Mesenteric fat pad (tissue), 1 donor: ENCODE measurements around the gene USP17L25. TPM values are rescaled to one million over a fixed set of nuclear protein-coding genes. Genes with fewer than 3 reads are reported as not detected.
"Not testable (repeated sequence)": the region's sequence is repeated elsewhere in the genome, so short reads cannot be mapped to it uniquely, and the experiment has no call there.

Experiments used
- DNase-seq: peaks from one replicate; pipeline ENCODE4 v3.0.0-alpha.2; 2020; ENCODE audit warnings: low spot score
- long read RNA-seq: library from polyadenylated mRNA; unstranded; transcript quantifications from one replicate; pipeline ENCODE4 v2.0.0, GENCODE V29; 2020
- total RNA-seq: library from RNA; stranded (reverse); fragmentation: NEBNext Ultra II Directional; extraction: Animal tissue kit (Norgen Biotek cat#: 25700); gene quantifications from one replicate; pipeline ENCODE4 v1.2.1, GENCODE V29; 2021
- donor health status: DM: yes; HTN: yes; CAD: no.

The USP17L25 gene
- not detected for total RNA-seq
- long read RNA-seq: 0 reads

DNA sequence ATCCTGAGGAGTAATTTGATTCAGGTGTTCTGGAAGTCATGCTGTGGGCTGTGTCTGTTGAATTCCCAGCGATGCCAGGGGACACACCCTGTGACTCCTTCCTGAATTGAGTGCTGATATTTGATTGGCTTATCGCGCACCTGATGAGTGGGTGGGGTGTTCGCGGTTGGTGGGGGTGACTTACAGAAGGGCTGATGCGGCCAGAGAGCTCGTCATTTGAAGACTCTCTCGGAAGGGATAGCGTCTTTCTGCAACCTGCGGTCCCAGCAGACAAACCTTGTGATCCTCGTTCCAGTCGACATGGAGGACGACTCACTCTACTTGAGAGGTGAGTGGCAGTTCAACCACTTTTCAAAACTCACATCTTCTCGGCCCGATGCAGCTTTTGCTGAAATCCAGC is at the start of gene USP17L25:
Gene USP17L25, plus strand, starts transcription at position 301 of the 400 bp plus-strand sequence. Its CDS starts 0 bp downstream, at position 301.
- DNase-seq: not testable (repeated sequence)

DNA sequence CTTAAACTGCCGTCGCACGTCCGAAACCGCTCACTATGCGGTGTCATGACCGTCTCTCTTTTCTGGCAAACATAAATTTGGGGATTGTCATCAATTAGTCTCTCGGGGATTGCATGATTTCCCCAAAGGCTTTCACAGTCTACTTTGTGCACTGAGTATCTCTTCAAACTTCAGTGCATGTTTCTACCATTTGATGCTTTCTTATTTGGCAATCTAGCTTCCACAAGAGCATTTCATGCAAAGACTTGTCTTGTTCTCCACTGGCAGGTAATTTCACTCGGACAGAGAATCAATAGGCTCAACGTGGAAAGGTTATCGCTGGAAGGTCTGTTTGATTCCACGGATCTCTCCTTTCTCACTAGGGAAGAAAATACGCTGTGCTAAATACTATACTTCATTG is 5.5 kb upstream of the USP17L25 start:
- DNase-seq: not testable (repeated sequence)

GRCh38 chr4:9324865-9325264 is 4.8 kb upstream of the USP17L25 start, which contains the start of gene USP17L24:
TSS of gene USP17L24 (plus strand) at chr4:9325165. CDS start at chr4:9325165, 0 bp downstream.
- not testable (repeated sequence) for DNase-seq

- not testable (repeated sequence) for DNase-seq
Measured at GRCh38 chr4:9334358-9334757, 4.6 kb downstream of the USP17L25 start, which contains the start of gene USP17L26. TSS of gene USP17L26 (plus strand) at chr4:9334658. CDS start at chr4:9334658, 0 bp downstream.

GRCh38 chr4:9339103-9339502 is 9.4 kb downstream of the USP17L25 start, which contains the start of gene USP17L5:
TSS of gene USP17L5 (plus strand) at chr4:9339403. CDS start at chr4:9339403, 0 bp downstream.
- not testable (repeated sequence) for DNase-seq

- DNase-seq: not testable (repeated sequence)
Measured at GRCh38 chr4:9343848-9344247, 14.1 kb downstream of the USP17L25 start, which contains the start of gene USP17L27. TSS of gene USP17L27 (plus strand) at chr4:9344148. CDS start at chr4:9344148, 0 bp downstream.

DNA sequence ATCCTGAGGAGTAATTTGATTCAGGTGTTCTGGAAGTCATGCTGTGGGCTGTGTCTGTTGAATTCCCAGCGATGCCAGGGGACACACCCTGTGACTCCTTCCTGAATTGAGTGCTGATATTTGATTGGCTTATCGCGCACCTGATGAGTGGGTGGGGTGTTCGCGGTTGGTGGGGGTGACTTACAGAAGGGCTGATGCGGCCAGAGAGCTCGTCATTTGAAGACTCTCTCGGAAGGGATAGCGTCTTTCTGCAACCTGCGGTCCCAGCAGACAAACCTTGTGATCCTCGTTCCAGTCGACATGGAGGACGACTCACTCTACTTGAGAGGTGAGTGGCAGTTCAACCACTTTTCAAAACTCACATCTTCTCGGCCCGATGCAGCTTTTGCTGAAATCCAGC is 18.9 kb downstream of the USP17L25 start, which contains the start of gene USP17L28:
Gene USP17L28, plus strand, starts transcription at position 301 of the 400 bp plus-strand sequence. Its CDS starts 0 bp downstream, at position 301.
- DNase-seq: not testable (repeated sequence)

- not testable (repeated sequence) for DNase-seq
Measured at GRCh38 chr4:9350866-9351265, 21.2 kb downstream of the USP17L25 start.

DNA sequence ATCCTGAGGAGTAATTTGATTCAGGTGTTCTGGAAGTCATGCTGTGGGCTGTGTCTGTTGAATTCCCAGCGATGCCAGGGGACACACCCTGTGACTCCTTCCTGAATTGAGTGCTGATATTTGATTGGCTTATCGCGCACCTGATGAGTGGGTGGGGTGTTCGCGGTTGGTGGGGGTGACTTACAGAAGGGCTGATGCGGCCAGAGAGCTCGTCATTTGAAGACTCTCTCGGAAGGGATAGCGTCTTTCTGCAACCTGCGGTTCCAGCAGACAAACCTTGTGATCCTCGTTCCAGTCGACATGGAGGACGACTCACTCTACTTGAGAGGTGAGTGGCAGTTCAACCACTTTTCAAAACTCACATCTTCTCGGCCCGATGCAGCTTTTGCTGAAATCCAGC is 23.6 kb downstream of the USP17L25 start, which contains the start of gene USP17L29:
Gene USP17L29, plus strand, starts transcription at position 301 of the 400 bp plus-strand sequence. Its CDS starts 0 bp downstream, at position 301.
- not testable (repeated sequence) for DNase-seq

GRCh38 chr4:9362829-9363228 is 33.1 kb downstream of the USP17L25 start, which contains the start of gene USP17L30:
TSS of gene USP17L30 (plus strand) at chr4:9363129. CDS start at chr4:9363129, 0 bp downstream.
- DNase-seq: not testable (repeated sequence)

- not testable (repeated sequence) for DNase-seq
Measured at GRCh38 chr4:9379881-9380280, 50.2 kb downstream of the USP17L25 start.

Other genes with a start within 250 kb of the USP17L25 start
- not detected for gene FAM90A26, start 159.5 kb upstream of the USP17L25 start, total RNA-seq
- gene USP17L10, start 119.3 kb upstream of the USP17L25 start, total RNA-seq: not detected
- not detected for gene USP17L11, start 114.5 kb upstream of the USP17L25 start, total RNA-seq
- gene USP17L12, start 109.8 kb upstream of the USP17L25 start, total RNA-seq: not detected
- gene USP17L13, start 105.0 kb upstream of the USP17L25 start, total RNA-seq: not detected
- gene USP17L15, start 95.5 kb upstream of the USP17L25 start, total RNA-seq: not detected
- not detected for gene USP17L17, start 86.0 kb upstream of the USP17L25 start, total RNA-seq
- not detected for gene USP17L18, start 81.3 kb upstream of the USP17L25 start, total RNA-seq
- not detected for gene USP17L19, start 76.5 kb upstream of the USP17L25 start, total RNA-seq
- not detected for gene USP17L20, start 71.8 kb upstream of the USP17L25 start, total RNA-seq
- not detected for gene USP17L21, start 67.0 kb upstream of the USP17L25 start, total RNA-seq
- not detected for gene USP17L22, start 62.3 kb upstream of the USP17L25 start, total RNA-seq
- not detected for gene USP17L24, start 4.7 kb upstream of the USP17L25 start, total RNA-seq
- gene USP17L26, start 4.7 kb downstream of the USP17L25 start, total RNA-seq: not detected
- not detected for gene USP17L5, start 9.5 kb downstream of the USP17L25 start, total RNA-seq
- not detected for gene USP17L27, start 14.2 kb downstream of the USP17L25 start, total RNA-seq
- not detected for gene USP17L28, start 19.0 kb downstream of the USP17L25 start, total RNA-seq
- not detected for gene USP17L29, start 23.7 kb downstream of the USP17L25 start, total RNA-seq
- gene USP17L30, start 33.2 kb downstream of the USP17L25 start, total RNA-seq: not detected
- not detected for gene DEFB131A, start 114.5 kb downstream of the USP17L25 start, total RNA-seq